ENCODE results near the gene FYCO1. TPM values are rescaled to one million over a fixed set of nuclear protein-coding genes. Genes with fewer than 3 reads are reported as not detected.
A peak's percentile ranks its signal among the peaks of the same experiment; 100 is the strongest.
"Not testable (repeated sequence)": the region's sequence is repeated elsewhere in the genome, so short reads cannot be mapped to it uniquely, and the experiment has no call there.

Gene FYCO1
- 9.1 and 11.3 TPM in 2 replicates for total RNA-seq (2014; rRNA removed; shearing (Covaris generic))

DNA sequence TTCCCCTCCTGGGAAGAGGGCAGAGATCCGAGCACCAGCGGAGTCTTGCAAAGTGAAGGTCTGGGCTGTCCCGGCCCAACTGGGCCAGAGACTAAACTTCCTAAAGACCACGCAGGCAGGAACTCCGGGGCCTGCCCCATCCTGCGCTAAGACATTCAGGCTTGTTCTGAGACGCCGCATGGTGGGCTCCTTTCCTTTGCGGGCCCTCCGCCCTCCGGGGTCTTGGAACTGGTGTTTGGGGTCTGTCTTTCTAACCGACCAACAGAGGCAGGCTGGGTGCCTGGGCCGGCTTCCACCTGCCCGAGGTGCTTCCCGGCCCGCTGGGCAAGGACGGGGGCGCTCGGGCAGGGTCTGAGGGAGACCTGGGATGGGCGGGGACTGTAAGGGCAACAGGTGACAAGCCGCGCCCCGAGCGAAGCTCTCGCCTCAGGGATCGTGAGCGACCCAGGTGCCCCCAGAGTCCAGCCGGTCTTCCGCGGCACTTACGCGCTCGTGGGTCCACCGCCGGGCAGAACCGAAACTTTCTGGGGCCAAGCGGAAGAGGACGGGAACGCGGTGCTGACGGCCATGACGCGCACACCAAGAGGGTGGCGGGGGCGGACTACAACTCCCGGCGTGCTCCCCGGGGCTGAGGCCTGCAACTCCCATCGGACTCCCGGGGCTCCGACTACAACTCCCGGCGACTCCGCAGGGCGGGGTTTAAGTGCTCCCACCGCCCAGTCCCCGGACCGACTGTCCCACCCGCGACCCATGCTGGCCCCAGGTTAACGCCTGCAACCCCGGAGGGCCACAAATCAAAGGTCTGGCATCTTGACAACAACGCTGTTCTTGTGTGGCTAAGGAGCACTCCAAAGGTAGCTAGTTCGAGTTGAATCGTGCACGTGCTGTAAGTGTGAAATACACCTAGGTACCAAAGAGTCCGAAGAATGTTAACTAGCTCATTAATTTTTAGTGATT, at the start of gene FYCO1:
TSS of gene FYCO1 (minus strand) at position 589 of the 957 bp plus-strand sequence. CDS start 10,914 bp downstream, outside the sequence.
- DNase-seq (ENCODE audit: low spot score) = peak; percentile 61
- in situ Hi-C loops (cut with HindIII; ENCODE audit: low sequenced_read_pairs) = no loop called here

DNA sequence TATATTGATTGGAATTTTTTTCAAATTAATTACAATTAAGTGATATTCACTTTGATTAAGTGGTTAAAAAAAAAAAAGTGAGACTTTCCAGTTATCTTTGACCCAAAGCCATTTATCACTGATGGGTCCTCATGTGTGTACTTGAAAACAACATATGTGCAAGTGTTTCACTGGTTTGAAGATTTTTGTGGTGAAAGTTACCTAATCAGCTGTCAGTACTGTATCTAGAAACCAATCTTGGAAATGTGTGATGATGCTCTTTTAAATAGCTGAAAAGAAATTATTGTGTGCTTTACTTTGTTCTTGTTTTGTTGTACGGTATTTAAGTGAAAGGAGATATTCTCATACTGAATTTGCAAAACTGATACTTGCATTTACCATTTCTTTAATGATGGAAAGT, 43.3 kb upstream of the FYCO1 start:
- no peak for DNase-seq (ENCODE audit: low spot score)
- in situ Hi-C loops (cut with HindIII; ENCODE audit: low sequenced_read_pairs) = no loop called here

DNA sequence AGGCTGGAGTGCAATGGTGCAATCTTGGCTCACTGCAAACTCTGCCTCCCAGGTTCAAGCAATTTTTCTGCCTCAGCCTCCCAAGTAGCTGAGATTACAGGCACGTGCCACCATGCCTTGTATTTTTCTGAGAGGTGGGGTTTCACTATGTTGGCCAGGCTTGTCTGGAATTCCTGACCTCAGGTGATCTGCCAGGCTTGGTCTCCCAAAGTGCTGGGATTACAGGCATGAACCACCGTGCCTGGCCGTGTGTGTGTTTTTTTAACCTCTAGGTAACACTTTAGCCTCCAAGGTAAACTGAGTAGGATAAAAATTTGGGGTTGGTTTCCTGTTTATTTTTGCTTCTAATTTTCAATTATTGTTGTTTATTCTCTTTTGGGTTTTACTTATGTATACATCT, 42.4 kb upstream of the FYCO1 start:
- in situ Hi-C loops (cut with HindIII; ENCODE audit: low sequenced_read_pairs); DNase-seq (ENCODE audit: low spot score): not testable (repeated sequence)

DNA sequence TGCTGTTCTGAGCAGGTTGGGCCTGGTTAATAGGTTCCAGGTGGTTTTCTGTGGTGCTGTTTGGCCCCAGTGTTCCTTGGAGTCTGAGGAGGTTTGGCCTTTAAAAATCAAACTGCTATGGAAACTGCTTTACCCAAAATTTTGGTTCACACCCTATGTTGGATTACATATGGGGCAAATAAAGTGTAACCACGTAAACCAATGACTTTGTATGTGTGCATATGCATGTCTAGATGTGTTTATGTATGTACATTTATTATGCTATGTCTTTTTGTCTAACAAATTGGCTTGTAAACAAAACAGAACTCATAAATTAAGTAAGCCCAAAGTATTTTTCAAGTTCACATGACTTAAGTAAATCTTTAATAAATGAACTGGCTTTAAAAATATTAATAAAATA, 40.6 kb upstream of the FYCO1 start:
- in situ Hi-C loops (cut with HindIII; ENCODE audit: low sequenced_read_pairs) = no loop called here
- DNase-seq (ENCODE audit: low spot score) = no peak

DNA sequence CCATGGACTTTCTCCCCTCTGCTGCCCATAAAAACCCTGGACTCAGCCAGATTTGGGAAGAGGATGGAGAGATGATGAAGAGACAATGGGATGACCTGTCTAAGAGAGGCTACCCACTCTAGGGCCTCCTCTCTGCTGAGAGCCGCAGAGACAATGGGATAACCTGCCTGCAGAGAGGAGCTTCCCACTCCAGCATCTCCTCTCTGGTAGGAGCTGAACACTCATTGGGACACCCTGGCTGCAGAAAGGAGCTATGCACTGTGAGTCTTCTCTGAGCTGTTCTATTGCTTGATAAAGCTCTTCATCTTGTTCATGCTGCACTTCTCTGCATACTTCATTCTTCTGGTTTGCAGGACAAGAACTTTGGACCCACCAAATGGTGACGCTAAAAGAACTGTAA, 36.1 kb upstream of the FYCO1 start:
- no peak for DNase-seq (ENCODE audit: low spot score)
- in situ Hi-C loops (cut with HindIII; ENCODE audit: low sequenced_read_pairs) = no loop called here

DNA sequence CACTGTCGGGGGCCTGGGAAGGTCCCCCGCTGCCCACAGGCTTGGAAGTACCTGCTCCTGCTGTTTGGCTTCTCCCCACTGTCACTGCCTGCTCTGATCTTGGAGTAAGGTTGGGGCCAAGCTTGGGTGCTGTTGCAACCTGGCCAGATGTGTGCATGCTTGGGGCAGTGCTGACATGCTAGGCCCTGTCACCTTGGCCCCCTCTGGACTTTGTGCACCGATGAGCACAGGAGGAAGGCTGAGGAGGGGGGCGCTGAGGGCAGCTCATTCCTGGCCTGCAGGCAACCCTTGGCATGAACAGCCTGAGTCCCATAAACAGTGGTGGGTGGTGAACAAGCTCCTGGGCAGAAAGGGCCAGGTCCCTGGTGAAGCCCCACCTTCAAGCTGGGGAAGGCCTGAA, 35.6 kb upstream of the FYCO1 start:
- in situ Hi-C loops (cut with HindIII; ENCODE audit: low sequenced_read_pairs) = no loop called here
- no peak for DNase-seq (ENCODE audit: low spot score)

DNA sequence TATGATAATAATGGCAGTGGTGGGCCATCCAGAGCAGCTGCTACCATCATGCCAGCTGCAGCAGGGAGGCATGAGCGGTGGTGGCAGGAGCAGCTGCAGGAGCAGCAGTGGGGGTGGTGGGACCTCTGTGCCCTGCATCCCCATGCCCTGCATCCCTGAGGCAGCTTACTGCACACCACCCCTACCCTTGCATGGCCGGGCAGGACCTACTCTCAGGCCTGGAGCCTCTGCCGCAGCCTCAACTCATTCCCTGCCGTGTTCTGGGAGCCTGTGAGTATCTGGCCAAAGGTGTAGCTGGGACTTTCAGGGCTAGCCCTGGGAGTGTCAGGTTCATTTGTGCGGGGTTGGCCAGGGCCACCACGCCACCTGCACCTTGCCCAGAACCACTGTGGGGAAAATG, 35.0 kb upstream of the FYCO1 start:
- in situ Hi-C loops (cut with HindIII; ENCODE audit: low sequenced_read_pairs) = no loop called here

DNA sequence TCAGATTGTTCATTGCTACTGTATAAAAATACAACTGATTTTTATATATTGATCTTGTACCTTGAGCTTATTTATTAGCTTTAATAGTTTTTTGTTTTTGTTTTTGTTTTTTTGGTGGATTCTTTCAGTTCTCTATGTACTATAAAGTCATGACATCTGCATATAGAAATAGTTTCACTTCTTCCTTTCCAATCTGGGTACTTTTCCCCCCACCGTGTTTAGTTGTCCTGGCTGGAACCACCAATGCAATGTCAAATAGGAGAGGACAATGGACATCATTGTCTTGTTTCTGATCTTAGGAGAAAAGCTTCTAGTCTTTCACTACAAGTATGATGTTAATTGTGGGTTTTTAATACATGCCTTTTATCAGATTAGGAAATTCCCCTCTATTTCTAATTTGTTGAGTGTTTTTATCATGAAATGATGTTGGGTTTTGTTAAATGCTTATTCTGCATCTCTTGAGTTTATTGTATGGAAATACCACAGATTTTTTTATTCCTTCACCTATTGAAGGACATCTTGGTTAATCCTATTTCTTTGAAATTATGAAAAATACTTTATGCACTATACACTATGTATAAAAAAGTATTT, 34.4 kb upstream of the FYCO1 start:
- no peak for DNase-seq (ENCODE audit: low spot score)
- in situ Hi-C loops (cut with HindIII; ENCODE audit: low sequenced_read_pairs) = no loop called here

More for the DNA sequence above, 35.0 kb upstream of the FYCO1 start:
- no peak for DNase-seq (ENCODE audit: low spot score)

DNA sequence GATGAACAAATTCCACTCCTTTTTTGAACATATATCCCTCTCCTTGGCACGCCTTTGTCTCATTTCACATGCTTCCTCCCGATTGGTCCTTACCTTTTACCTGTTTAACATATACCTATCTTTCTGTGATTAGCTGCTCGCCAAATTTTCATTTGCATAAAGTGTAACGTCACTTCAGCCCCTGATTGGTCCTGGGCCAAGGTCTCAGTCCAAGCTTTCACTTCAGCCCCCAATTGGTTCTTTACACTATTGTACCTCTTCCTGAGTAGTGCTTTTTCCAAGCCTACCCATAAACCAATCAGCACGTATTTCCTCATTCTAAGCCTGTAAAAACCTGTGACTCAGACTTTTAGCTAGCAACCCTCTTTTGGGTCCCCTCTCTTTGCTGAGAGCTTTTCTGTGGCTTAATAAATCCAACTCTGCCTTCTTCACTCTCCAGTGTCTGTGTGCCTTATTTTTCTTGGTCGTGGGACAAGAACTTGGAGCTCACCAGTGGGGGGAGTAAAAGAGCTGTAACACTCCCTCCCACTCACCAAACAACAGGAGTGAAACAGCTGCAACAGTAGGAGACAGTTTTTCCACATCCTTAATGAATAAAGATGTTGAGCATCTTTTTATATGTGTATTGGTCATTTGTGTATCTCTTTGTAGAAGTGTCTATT, 32.2 kb upstream of the FYCO1 start:
- in situ Hi-C loops (cut with HindIII; ENCODE audit: low sequenced_read_pairs) = no loop called here
- DNase-seq (ENCODE audit: low spot score) = no peak

DNA sequence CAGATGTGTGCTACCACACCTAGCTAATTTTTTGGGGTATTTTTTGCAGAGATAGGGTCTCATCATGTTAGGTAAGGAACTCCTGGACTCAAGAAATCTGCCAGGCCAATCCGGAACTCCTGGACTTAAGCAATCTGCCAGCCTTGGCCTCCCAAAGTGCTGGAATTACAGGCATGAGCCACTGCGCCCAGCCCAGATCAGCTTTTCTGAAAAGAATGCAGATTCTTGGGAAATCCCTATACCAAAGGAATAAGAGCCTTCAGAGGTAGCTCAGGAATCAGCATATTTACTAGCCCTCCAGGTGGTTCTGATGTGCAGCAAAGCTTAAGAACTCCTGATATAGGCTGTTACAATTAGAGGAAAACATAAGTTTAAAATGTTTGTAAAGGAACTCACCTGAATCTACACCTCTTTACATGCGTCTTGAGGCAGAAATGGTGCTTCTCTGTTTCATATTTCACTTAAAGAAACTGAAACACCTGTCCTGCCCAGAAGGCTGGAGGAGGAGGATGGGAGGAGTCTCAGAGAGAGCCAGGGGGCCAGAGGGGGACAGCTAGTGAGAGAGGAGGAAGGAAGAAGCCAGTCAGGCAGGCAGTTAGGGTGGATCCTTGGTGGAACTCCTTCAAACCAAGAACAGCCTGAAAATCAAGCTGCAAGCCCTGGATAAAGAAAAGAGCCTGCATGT, 31.5 kb upstream of the FYCO1 start, which contains the start of gene XCR1:
TSS of gene XCR1 (minus strand) at position 463 of the 685 bp plus-strand sequence. CDS start 5,536 bp downstream, outside the sequence.
- no peak for DNase-seq (ENCODE audit: low spot score)
- in situ Hi-C loops (cut with HindIII; ENCODE audit: low sequenced_read_pairs) = no loop called here

DNA sequence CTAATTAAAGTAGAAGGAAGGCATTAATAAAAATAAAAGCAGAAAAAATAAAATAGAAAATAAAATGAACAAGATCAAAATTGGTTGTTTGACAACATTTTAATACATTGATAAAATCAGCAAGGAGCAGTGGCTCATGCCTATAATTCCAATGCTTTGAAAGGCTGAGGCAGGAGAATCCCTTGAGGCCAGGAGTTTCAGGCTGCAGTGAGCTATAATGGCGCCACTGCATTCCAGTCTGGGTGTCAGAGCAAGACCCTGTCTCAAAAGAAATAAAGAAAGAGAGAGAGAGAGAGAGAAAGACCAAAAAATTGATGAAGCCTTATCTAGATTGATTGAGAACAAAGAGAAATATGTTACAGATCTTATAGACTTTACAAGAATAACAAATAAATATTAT, 29.5 kb upstream of the FYCO1 start:
- in situ Hi-C loops (cut with HindIII; ENCODE audit: low sequenced_read_pairs) = no loop called here
- DNase-seq (ENCODE audit: low spot score) = no peak

DNA sequence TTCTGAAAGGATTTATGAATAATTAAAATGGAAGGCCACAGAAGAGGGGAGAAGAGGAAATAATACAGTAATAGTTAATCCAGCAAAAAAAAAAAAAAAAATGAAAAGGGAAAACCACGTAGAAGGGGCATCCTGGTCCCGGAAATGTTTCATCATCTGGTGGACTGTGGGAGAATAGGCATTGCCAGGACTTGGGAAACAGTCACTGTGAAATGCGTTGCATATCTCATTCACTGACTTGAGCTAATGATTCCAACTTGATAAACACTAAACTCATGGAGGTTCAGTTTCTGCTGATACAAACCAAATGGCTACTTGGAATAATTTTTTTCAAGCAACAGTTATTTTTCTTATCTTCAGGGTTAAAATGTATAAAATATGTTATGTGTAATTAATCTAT, 28.5 kb upstream of the FYCO1 start:
- in situ Hi-C loops (cut with HindIII; ENCODE audit: low sequenced_read_pairs) = no loop called here

DNA sequence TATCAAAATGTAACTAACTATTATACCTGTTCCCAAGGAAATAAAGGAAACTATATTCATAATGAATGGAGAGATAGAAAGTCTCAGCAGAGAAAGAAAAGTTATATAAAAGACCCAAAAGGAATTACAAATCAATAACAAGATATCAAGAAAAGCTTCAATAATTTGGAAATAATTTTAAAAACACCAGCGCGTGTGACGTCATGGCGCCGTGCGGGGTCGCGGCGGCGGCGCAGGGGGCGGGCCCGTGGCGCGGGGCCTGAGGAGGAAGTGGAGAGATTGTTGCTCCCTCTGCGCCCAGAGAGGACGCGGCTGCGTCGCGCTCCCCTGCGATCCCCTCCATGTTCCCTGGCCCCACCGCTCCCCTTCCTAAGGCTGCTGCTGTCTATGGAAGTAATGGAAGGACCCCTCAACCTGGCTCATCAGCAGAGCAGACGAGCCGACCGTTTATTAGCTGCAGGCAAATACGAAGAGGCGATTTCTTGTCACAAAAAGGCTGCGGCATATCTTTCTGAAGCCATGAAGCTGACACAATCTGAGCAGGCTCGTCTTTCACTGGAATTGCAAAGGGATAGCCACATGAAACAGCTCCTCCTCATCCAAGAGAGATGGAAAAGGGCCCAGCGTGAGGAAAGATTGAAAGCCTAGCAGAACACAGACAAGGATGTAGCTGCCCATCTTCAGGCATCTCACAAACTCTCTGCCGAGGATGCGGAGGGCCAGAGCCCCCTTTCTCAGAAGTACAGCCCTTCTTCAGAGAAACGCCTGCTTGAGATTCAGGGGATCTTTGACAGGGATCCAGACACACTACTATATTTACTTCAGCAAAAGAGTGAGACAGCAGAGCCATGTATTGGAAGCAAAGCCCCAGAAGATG, 27.5 kb upstream of the FYCO1 start:
- DNase-seq (ENCODE audit: low spot score) = no peak
- in situ Hi-C loops (cut with HindIII; ENCODE audit: low sequenced_read_pairs) = no loop called here

More for the DNA sequence above, 28.5 kb upstream of the FYCO1 start:
- DNase-seq (ENCODE audit: low spot score) = no peak

DNA sequence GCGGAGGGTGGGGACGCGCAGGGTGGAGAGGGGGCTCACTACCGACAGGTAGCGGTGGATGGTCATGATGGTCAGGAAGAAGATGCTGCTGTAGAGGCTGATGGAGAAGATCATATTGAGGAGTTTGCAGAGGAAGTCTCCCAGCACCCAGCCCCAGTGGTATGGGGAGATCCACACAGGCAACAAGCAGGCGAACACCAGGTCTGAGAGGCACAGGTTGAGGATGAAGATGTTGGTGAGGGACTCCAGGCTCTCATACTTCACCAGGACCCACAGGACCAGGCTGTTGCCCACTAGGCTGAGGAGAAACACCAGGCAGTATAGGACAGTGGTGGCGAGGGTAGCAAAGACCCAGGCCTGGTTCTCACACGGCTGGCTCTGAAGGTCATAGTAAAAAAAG, 25.9 kb upstream of the FYCO1 start:
- in situ Hi-C loops (cut with HindIII; ENCODE audit: low sequenced_read_pairs) = no loop called here
- DNase-seq (ENCODE audit: low spot score) = no peak

DNA sequence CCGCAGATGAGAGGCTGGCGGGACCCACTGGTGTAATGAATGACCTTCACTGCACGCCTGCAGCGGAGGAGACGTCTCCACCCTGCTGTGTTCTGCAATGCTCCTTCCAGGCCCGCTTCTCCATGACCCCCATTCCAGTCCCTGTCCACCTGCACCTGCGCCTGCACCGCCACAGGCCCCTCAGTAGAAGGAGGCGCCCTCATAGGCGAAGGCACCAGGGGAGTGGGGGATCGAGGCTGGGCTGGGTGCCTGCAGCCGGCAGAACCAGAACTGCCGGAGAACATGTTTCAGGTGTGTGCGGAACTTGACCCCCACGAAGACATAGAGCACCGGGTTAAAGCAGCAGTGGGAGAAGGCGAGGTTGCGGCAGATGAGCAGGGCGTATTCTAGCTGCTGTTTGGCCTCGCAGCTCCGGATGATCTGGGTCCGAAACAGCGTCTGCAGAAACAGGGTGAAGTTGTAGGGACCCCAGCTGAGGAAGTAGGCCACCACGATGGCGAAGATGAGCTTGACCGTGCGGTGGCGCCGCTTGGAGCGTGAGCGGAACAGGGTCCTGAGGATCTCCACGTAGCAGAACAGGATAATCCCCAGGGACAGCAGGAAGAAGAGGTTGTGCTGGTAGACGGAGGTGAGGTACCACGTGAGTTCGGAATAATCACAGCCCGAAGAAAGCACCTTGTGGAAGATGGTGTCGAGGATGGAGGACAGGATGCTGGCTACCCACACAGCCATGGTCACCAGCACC, 25.3 kb upstream of the FYCO1 start:
- in situ Hi-C loops (cut with HindIII; ENCODE audit: low sequenced_read_pairs) = no loop called here
- DNase-seq (ENCODE audit: low spot score) = no peak

DNA sequence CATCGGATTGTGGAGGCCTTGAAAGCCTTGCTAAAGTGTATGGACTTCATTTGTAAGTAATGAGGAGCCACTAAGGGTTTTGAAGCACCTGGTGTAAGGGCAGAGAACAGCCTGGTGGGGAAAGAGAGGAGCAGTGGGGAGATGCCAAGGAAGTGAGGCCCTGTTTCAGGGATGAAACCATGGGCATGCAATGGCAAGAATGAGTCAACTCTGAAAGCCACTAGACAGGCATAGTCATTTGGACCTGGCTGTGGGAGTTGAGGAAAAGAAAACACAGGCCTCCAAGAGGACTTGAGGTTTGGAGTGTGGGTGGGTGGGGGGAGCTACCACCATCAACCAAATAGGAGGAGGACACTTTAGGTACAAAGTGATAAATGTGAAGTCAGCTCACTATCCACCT, 24.1 kb upstream of the FYCO1 start:
- in situ Hi-C loops (cut with HindIII; ENCODE audit: low sequenced_read_pairs) = no loop called here
- DNase-seq (ENCODE audit: low spot score) = no peak

DNA sequence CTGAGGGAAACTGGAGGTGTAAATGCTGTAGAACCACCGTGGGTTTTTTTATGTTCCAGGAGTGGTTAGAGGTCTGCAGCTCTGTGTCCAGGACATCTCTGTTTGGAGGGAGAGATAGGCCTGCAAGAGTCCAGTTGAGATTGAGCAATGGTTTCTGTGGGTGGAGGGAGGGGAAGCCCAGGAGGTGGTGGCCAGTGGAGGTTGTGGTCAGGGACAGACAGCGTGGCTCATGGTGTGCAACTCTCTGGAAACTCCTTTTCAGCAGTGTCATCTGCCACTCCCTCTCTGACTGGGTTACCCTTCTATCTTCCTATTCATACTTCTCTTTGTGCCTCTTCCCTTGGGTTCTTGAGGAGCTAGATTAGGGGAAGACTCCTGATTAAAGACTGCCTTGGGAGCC, 22.1 kb upstream of the FYCO1 start:
- in situ Hi-C loops (cut with HindIII; ENCODE audit: low sequenced_read_pairs) = no loop called here
- DNase-seq (ENCODE audit: low spot score) = no peak

Measured in G401 (cell line).